K562 (cell line): ENCODE results near the gene ACAD10. TPM values are rescaled to one million over a fixed set of nuclear protein-coding genes. Genes with fewer than 3 reads are reported as not detected.

Experiments used
- ATAC-seq: fragments of 200-7000 bp; cut with Tn5 transposase; 3 replicates; pipeline ENCODE4 v1.9.1; 2020; ENCODE audit warnings: moderate library complexity
- BruUV-seq: library from RNA; stranded (reverse); fragments of 400-500 nt; replicated peaks from 2 replicates; lab custom pipeline; 2021; lab: Mats Ljungman, UMichigan
- CTCF ChIA-PET: fragments of 300-600 bp; formaldehyde crosslinking; extraction: SDS; loops from one replicate; lab custom pipeline; 2021; ENCODE audit warnings: low intra/inter-chr PET ratio; lab: Yijun Ruan, JAX
- POLR2A ChIA-PET: fragments of 300-600, 350-650 bp; sonication (Branson Sonifier 250); formaldehyde crosslinking; extraction: SDS; loops from one replicate; lab custom pipeline; 2021; ENCODE audit warnings: antibody characterized with exemption, inconsistent platforms; lab: Yijun Ruan, JAX
- DNase-seq, 4 experiments: peaks; one replicate each; pipeline versions ENCODE4 v3.0.0 to v3.0.0-alpha.2; 2011 to 2018; ENCODE audit warnings: low spot score in 3 of 4, mixed read lengths in 3 of 4; ENCODE audit errors: extremely low read depth in 1 of 4
- FAIRE-seq: peaks from 2 replicates; lab custom pipeline; 2011; peaks lifted over from hg19 to GRCh38; lab: Jason Lieb, UNC
- H2AFZ ChIP-seq: 2 replicates; pipeline ENCODE4 v1.6.0; 2011; ENCODE audit warnings: low read depth, low read length, control low read depth, inconsistent platforms
- H3K27ac ChIP-seq: fragments of 200-600 bp; 3 replicates; pipeline ENCODE4 v1.8.0; 2011; ENCODE audit warnings: low read depth, mild to moderate bottlenecking, control low read depth, inconsistent platforms, low read length, moderate library complexity, mixed read lengths; ENCODE audit errors: extremely low read depth
- H3K27me3 ChIP-seq, 2 experiments: fragments of 300-600 bp in 1 of 2; 2 replicates in 1 of 2; 3 replicates in 1 of 2; pipeline versions ENCODE4 v1.6.0 to v1.8.0; 2011; ENCODE audit warnings: inconsistent platforms in 2 of 2, low read length in 2 of 2, mild to moderate bottlenecking in 1 of 2, mixed read lengths in 1 of 2, moderate library complexity in 1 of 2; ENCODE audit not compliant: control insufficient read depth in 2 of 2, insufficient read depth in 2 of 2
- H3K36me3 ChIP-seq: fragments of 300-600 bp; 3 replicates; pipeline ENCODE4 v1.8.0; 2011; ENCODE audit warnings: mild to moderate bottlenecking, low read length, inconsistent platforms; ENCODE audit not compliant: control insufficient read depth, insufficient read depth
- H3K4me1 ChIP-seq, 2 experiments: fragments of 200-600 bp in 1 of 2; replicated peaks in 1 of 2; 2 replicates in 1 of 2; 3 replicates in 1 of 2; pipeline versions ENCODE4 v1.5.1 to v1.8.0; 2011; ENCODE audit warnings: inconsistent platforms in 2 of 2, low read length in 2 of 2, mild to moderate bottlenecking in 1 of 2, mixed read lengths in 1 of 2, moderate library complexity in 1 of 2; ENCODE audit not compliant: control insufficient read depth in 2 of 2, insufficient read depth in 2 of 2
- H3K4me2 ChIP-seq: 2 replicates; pipeline ENCODE4 v1.6.1; 2011; ENCODE audit warnings: low read length, control low read depth, inconsistent platforms, mixed read lengths; ENCODE audit not compliant: insufficient read depth
- H3K4me3 ChIP-seq: fragments of 200-600 bp; sonication (generic), shearing (Covaris generic); 2 replicates; pipeline ENCODE4 v1.5.1; 2016; ENCODE audit warnings: control low read depth, inconsistent platforms
- H3K79me2 ChIP-seq: fragments of 200-600 bp; 3 replicates; pipeline ENCODE4 v1.8.0; 2011; ENCODE audit warnings: low read length, inconsistent platforms; ENCODE audit not compliant: control insufficient read depth, insufficient read depth
- H3K9ac ChIP-seq, 2 experiments: 2 replicates each; pipeline versions ENCODE4 v1.6.0 to v1.6.1; 2011; ENCODE audit warnings: low read depth in 2 of 2, low read length in 2 of 2, control low read depth in 1 of 2, inconsistent platforms in 1 of 2, mild to moderate bottlenecking in 1 of 2, mixed read lengths in 1 of 2; ENCODE audit not compliant: insufficient read depth in 1 of 2
- H3K9me1 ChIP-seq: one replicate; pipeline ENCODE4 v1.6.0; 2011; ENCODE audit warnings: inconsistent platforms, mild to moderate bottlenecking, low read length, moderate library complexity; ENCODE audit not compliant: control insufficient read depth, insufficient read depth
- H3K9me3 ChIP-seq: replicated peaks from 2 replicates; pipeline ENCODE4 v1.5.1; 2011; ENCODE audit warnings: low read depth, low read length, inconsistent platforms; ENCODE audit not compliant: control insufficient read depth, insufficient read depth
- H4K20me1 ChIP-seq: replicated peaks from 2 replicates; pipeline ENCODE4 v1.6.1; 2011; ENCODE audit warnings: low read length, inconsistent platforms, mixed read lengths; ENCODE audit not compliant: control insufficient read depth, insufficient read depth
- ARNT ChIP-seq, 2 experiments: fragments of 450-650 bp; IDR thresholded peaks; 2 replicates each; pipeline ENCODE4 v1.6.1; 2016; ENCODE audit warnings: mild to moderate bottlenecking in 1 of 2
- ATF3 ChIP-seq, 2 experiments: fragments of 450-650 bp in 1 of 2; sonication (generic) in 1 of 2; formaldehyde crosslinking in 1 of 2; IDR thresholded peaks in 1 of 2; conservative IDR thresholded peaks in 1 of 2; 2 replicates each; pipeline versions ENCODE4 v1.6.1 to v1.8.1; 2016 to 2023; ENCODE audit warnings: mild to moderate bottlenecking in 2 of 2, moderate library complexity in 2 of 2, inconsistent platforms in 1 of 2, missing genetic modification reagents in 1 of 2
- BCOR ChIP-seq: fragments of 450-650 bp; IDR thresholded peaks from 2 replicates; pipeline ENCODE4 v1.6.1; 2016
- CBFA2T3 ChIP-seq: fragments of 450-650 bp; IDR thresholded peaks from 2 replicates; pipeline ENCODE4 v1.6.1; 2017
- DPF2 ChIP-seq: fragments of 450-650 bp; IDR thresholded peaks from 2 replicates; pipeline ENCODE4 v1.6.1; 2016
- E2F5 ChIP-seq: sonication (generic); formaldehyde crosslinking; IDR thresholded peaks from 2 replicates; pipeline ENCODE4 v1.8.0; 2022; ENCODE audit warnings: mild to moderate bottlenecking, missing genetic modification reagents
- HDAC6 ChIP-seq: IDR thresholded peaks from 2 replicates; pipeline ENCODE4 v1.6.1; 2012; ENCODE audit warnings: low read depth, mild to moderate bottlenecking, control low read depth, inconsistent platforms, low read length, moderate library complexity
- HNRNPUL1 ChIP-seq: fragments of 200-400 bp; formaldehyde crosslinking; IDR thresholded peaks from 2 replicates; pipeline ENCODE4 v1.6.1; 2017; ENCODE audit warnings: low read length
- KAT7 ChIP-seq: sonication (generic); formaldehyde crosslinking; IDR thresholded peaks from 2 replicates; pipeline ENCODE4 v1.8.0; 2022; ENCODE audit warnings: missing genetic modification reagents, mild to moderate bottlenecking, borderline replicate concordance
- KDM1A ChIP-seq, 2 experiments: fragments of 450-650 bp; IDR thresholded peaks; 2 replicates each; pipeline ENCODE4 v1.6.1; 2016; ENCODE audit warnings: mild to moderate bottlenecking in 2 of 2
- PREB ChIP-seq: sonication (generic); formaldehyde crosslinking; IDR thresholded peaks from 2 replicates; pipeline ENCODE4 v1.8.1; 2023; ENCODE audit warnings: mild to moderate bottlenecking, missing genetic modification reagents
- TOE1 ChIP-seq, 2 experiments: fragments of 450-650 bp in 1 of 2; sonication (generic) in 1 of 2; formaldehyde crosslinking in 1 of 2; IDR thresholded peaks; 2 replicates each; pipeline versions ENCODE4 v1.7.1 to v1.8.0; 2016 to 2022; ENCODE audit warnings: borderline replicate concordance in 2 of 2, mild to moderate bottlenecking in 2 of 2, antibody characterized with exemption in 1 of 2, inconsistent platforms in 1 of 2, low read depth in 1 of 2, missing genetic modification reagents in 1 of 2, moderate library complexity in 1 of 2
- ZNF175 ChIP-seq: fragments of 200-800 bp; sonication (Bioruptor generic); IDR thresholded peaks from 2 replicates; pipeline ENCODE4 v1.6.1; 2016; ENCODE audit warnings: low read depth, mild to moderate bottlenecking, missing genetic modification characterization, missing compliant biosample characterization
- ZNF316 ChIP-seq: fragments of 450-650 bp; IDR thresholded peaks from 2 replicates; pipeline ENCODE4 v1.6.1; 2016
- ZNF589 ChIP-seq: fragments of 200-800 bp; sonication (Bioruptor generic); IDR thresholded peaks from 2 replicates; pipeline ENCODE4 v1.6.1; 2016; ENCODE audit warnings: low read depth, missing genetic modification characterization, missing compliant biosample characterization
- ZNF644 ChIP-seq: fragments of 200-800 bp; sonication (Bioruptor generic); IDR thresholded peaks from 2 replicates; pipeline ENCODE4 v1.6.1; 2016; ENCODE audit warnings: low read depth, missing genetic modification characterization, missing compliant biosample characterization
- WGBS: fragments of 100-300 bp; shearing (Covaris generic); methylation state at CpG from one replicate; pipeline ENCODE4 v1.1.6; 2016; ENCODE audit warnings: low coverage, mixed read lengths; ENCODE audit not compliant: insufficient coverage; ENCODE audit errors: missing lambda C conversion rate; 5-methylcytosine and 5-hydroxymethylcytosine counted together
- in situ Hi-C: fragments of 300-500 bp; cut with MboI; formaldehyde crosslinking; loops from 4 replicates; pipeline ENCODE4 v1.15.0; 2018; ENCODE audit warnings: inconsistent platforms, mixed read lengths
- intact Hi-C: fragments of 100-400 bp; cut with micrococcal nuclease; formaldehyde crosslinking; loops from 2 replicates; pipeline ENCODE4 v1.14.2; 2022
- polyA plus RNA-seq, 8 experiments: library from polyadenylated mRNA; depleted of rRNA in 4 of 8; stranded (reverse) in 5 of 8; unstranded in 3 of 8; fragments of >200 nt; fragmentation: Nextera tagmentation in 2 of 8; fragmentation: Illumina TruSeq in 1 of 8; extraction: Ambion mirVana in 2 of 8; extraction: Trizol in 1 of 8; gene quantifications; 2 replicates each; pipeline versions ENCODE4 v1.2.1 to v1.2.3, GENCODE V29; 2011 to 2014; ENCODE audit warnings: inconsistent platforms in 1 of 8, missing spikeins in 1 of 8
- total RNA-seq, 7 experiments: library from RNA; depleted of rRNA in 6 of 7; stranded (reverse); fragments of >200 nt in 6 of 7; fragmentation: Illumina TruSeq in 2 of 7; extraction: Trizol in 2 of 7; gene quantifications; 2 replicates each; pipeline versions ENCODE4 v1.2.1 to v1.2.3, GENCODE V29; 2011 to 2021; ENCODE audit warnings: low replicate concordance in 1 of 7

Gene ACAD10
- total and polyA plus RNA-seq, 9 of the 15 experiments (the other 6 are each of a cell fraction or from before 2014, with no cell fraction given) = 2.3 to 19.2 (median 12.0) TPM

DNA sequence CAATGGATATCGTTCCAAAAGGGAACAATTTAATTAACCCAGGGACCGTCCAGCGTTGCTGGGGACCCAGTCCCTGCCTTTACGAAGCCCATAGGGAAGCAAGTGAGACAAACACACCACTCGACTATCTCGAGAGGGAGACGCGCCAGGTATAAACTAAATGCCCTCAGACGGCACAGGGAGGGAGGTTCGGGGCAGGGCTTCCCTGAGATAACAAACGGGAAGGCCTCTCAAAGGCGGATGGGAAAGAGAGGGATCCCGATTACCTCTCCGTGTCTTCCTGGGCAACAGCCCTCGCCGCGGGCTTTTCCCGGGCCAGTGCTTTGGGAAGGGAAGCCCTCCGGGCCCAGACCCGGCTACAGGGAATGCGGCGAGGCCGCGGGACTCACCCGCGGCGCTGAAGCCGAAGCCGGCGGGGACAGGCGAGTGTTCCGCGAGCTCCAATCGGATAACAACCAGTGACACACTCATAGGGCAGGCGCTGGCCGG lies 487 bp upstream of the ACAD10 start (continued):
- TF ChIP-seq PREB (CRISPR knock-in tag) (no peak), HDAC6 (no peak)

- no TSS peak for BruUV-seq
- ChIA-PET CTCF (no interaction called here), POLR2A (interaction anchor here (0.6 to 1.6 kb wide), 11 partner anchors 12 to 305 kb away, joined by 3 to 5 read pairs (median 3); no protein-coding TSS in a partner anchor)
- Histone ChIP-seq H3K79me2 (peaks cover 44% of the 10 kb centered on the region), H3K9ac (peak overlapping the region; percentile 96 to 99), H2AFZ (peak overlapping the region; percentile 98), H3K27me3 (no peaks in the 10 kb centered on the region), H3K36me3 (peaks cover 23% of the 10 kb centered on the region; the same call in 2 of the 3 replicates), H3K4me3 (peak overlapping the region; percentile 86), H3K9me1 (no peaks in the 10 kb centered on the region), H4K20me1 (no peaks in the 10 kb centered on the region; the same call in 1 of the 2 replicates), H3K9me3 (no peaks in the 10 kb centered on the region), H3K27ac (peak overlapping the region; percentile 97), H3K4me1 (peaks cover 13 to 15% of the 10 kb centered on the region in 2 experiments; a peak in 4 of 5 replicates), H3K4me2 (peak overlapping the region; percentile 100)
- intact Hi-C loops = loop anchor here (1.0 to 10.0 kb wide), 5 partner anchors 54 to 352 kb away; partner anchors contain the start of gene SH2B3
- under 1% methylated on average over 15 of the region's 15 CpGs for WGBS
- in situ Hi-C loops = loop anchor here (5.0 kb wide), 1 partner anchor 56 kb away; no protein-coding TSS in a partner anchor
- ATAC-seq (peak; percentile 4), DNase-seq (peak in 1 of 4 experiments; percentile 29), FAIRE-seq (peak; percentile 44)
- no peak for TF ChIP-seq ZNF175 (CRISPR knock-in tag)
- 0 out of 2 replicates have a peak, but pooled peaks have one; percentile 6 for TF ChIP-seq TOE1 (IDR thresholded peaks at IDR 0.05; ENCODE audit: borderline replicate concordance)
- TF ChIP-seq TOE1 (CRISPR knock-in tag; IDR thresholded peaks at IDR 0.05; ENCODE audit: borderline replicate concordance, low read depth) = no peak
- 0 out of 2 replicates have a peak, but pooled peaks have one; percentile 12 for TF ChIP-seq DPF2
- 0 out of 2 replicates have a peak, but pooled peaks have one; percentile 51 for TF ChIP-seq ZNF589 (CRISPR knock-in tag)
- 0 out of 4 replicates have a peak, but pooled peaks of 1 of the 2 experiments have one; percentile 2 for TF ChIP-seq ARNT (IDR thresholded peaks at IDR 0.05)
- 0 out of 2 replicates have a peak, but pooled peaks have one; percentile 18 for TF ChIP-seq HNRNPUL1
- TF ChIP-seq KAT7 (CRISPR knock-in tag) = peak; percentile 42; the same call in 1 of the 2 replicates
- 0 out of 2 replicates have a peak, but pooled peaks have one; percentile 16 for TF ChIP-seq E2F5 (CRISPR knock-in tag)
- no peak; a peak in 1 of 4 replicates for TF ChIP-seq KDM1A (IDR thresholded peaks at IDR 0.05)
- peak; percentile 66; the same call in 1 of the 2 replicates for TF ChIP-seq BCOR
- TF ChIP-seq ATF3 (IDR thresholded peaks at IDR 0.05) = no peak
- TF ChIP-seq ATF3 (CRISPR knock-in tag; conservative IDR thresholded peaks at IDR 0.05) = 0 out of 2 replicates have a peak, but pooled peaks have one; percentile 69
- 0 out of 2 replicates have a peak, but pooled peaks have one; percentile 1 for TF ChIP-seq ZNF316
- TF ChIP-seq ZNF644 (tag) = 0 out of 2 replicates have a peak, but pooled peaks have one; percentile 7
- TF ChIP-seq CBFA2T3 = 0 out of 2 replicates have a peak, but pooled peaks have one; percentile 19
Observed at GRCh38 chr12:111686574-111687105, 787 bp downstream of the ACAD10 start.
